Stimulated activated CD4-positive, alpha-beta T cell treated with anti-CD3 and anti-CD28 coated beads, TNF-alpha, amount 100 ng/mL, for 48 hours (primary cell): ENCODE data around the gene LRRC32.

Source experiments
- DNase-seq, 3 donors: peaks; one replicate each; pipeline ENCODE4 v3.0.0-alpha.2; 2020; ENCODE audit warnings: low read depth in 3 of 3

The LRRC32 gene

DNA sequence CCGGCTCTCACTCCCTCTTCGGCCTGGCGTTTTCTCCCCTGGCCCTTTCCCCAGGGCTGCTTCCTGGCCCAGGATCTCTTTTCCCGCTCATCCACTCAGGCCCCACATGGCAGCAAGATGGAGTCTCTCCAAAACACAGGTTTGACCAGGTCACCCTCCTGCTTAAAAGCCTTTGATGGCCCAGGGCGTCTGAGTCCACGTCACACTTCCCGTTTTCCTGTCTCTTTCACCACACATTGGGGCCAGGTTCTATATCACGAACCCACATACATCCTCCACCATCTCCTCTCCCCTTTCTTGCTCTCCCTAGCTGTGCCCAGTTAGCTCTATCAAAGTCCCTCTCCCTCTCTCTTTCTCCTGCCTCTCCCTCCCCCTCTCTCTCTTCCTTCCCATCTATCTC lies 7.8 kb upstream of the LRRC32 start:
- DNase-seq = no peak

DNA sequence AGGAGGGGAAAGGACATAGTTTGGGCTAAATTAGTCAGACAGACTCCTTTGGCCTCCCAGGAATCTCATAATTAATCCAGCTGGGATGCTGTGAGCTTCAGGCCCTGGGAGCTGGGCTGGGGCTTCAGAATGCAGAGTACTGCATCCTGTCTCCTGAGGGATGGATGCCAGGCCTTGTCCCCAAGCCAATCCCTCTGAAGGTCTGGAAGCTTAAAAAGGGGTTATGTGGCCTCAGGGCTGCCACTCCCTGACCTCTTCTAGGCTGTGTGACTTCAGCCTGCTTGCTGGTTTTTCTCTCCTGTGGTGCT lies 6.9 kb upstream of the LRRC32 start:
- DNase-seq = no peak

DNA sequence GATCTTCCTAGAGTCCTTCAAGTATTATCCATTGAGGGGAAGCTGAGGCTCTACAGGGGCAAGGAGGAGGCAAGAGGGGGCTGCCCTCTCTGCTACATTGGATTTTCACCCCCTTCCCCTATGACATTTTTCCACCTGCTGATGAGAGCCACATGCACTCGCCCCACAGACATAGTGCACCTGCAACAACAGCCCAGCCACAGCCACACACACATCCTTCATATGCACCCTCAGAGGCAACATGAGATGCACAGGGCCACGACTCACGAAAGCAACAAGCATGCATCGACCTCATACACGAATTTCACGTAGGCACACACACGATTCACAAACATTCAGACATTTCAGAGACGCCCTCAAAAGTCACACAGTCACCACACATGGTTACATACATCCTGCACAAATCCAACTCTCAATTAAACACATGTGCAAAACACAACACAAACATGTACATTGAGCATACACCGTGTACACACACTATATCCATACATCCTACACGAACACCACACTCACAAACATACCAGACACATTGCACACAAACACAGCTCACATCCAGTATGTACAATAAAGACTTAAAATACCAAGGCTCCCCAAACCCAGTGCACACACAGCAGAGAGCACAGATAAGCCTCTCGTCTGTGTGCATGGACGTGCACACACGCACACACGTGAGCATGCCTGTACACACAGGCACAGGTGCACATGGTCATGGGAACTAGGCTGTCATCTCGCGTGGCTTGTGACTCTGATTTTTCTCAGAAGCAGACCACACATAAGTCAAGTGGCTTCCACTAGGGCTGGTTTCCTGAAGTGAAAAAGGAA lies 6.3 kb upstream of the LRRC32 start:
- no peak for DNase-seq

DNA sequence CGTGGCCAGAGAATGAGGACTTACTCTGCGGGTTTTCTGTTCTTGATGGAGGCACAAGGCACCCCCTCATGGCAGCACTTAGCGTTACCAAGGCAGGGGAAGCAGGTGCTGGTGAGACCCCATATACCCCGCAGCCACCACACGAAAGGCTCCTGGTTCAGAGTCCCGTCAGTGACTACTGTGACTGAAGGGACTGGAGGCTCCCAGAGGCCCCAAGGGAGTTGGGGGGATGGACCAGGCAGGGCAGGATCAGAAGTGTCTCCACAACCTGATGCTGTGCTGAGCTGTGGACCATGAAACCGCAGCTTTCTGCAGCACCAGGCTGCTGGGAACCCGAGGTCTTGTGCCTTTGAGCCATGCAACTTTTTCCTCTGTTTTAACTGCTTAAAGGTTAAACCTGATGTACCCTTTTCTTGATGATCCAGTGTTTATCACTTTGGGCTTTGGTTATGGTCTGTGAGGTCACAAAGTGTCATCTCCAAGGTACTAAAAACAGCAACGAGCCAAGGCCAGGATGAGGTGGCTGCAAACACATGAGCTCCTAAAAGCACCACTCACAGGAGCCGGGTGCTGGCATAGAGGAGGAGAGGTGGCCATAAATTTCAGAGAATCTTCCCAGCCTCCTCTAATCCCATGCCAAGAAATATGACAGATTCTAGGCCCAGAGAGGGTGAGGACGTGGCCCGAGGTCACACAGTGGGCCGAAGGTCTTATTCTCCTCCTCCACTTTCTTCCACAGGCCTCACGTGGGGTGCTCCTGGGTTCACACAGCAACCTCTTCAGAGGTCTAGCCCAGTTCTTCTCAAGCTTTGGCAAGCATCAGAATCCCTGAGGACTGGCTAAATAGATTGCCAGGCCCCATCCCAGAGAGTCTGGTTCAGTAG lies 4.2 kb upstream of the LRRC32 start:
- no peak for DNase-seq

DNA sequence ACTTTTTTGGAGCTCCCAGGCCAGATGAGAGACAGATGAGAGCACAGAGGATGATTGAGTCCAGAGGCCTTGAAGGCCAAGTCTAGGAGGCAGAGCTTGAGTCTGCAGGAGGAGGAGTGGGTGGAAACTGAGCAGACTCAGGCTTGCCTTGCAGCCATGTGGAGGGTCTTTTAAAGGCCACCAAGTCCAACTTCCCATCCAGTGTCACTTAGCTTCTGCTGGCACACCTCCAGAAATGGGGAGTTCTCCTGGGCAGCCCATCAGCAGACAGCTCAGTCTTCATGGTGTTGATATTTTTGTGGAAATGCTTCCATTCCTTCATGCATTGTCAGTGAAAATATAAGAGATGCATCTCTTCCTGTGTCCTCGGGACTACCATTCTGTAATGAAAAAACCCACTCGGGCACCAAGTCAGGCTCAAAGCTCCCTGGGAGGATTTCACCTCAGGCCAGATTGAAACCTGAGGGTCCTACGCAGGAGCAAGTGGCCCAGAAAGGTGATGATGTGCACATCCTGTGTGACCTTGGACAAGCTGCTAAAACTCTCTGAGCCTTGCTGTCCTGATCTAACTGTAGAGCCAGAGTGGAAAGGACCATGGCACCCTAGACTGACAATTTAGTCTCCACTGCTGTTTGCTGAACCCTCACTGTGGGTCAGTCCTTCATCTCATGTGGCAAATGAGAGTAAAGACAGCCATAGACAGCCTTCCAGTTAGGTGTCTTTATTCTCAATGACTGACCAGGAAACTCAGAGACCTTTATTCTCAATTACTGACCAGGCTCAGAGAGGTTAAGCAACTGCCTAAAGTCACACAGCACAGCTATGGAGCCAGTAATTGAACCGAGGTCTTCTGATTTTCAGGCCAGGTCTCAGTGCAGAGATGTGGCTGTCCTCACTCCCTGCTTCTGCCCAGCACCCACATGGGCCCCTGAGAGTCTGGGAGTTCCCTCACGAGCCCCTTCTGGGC lies 2.9 kb upstream of the LRRC32 start:
- no peak for DNase-seq

DNA sequence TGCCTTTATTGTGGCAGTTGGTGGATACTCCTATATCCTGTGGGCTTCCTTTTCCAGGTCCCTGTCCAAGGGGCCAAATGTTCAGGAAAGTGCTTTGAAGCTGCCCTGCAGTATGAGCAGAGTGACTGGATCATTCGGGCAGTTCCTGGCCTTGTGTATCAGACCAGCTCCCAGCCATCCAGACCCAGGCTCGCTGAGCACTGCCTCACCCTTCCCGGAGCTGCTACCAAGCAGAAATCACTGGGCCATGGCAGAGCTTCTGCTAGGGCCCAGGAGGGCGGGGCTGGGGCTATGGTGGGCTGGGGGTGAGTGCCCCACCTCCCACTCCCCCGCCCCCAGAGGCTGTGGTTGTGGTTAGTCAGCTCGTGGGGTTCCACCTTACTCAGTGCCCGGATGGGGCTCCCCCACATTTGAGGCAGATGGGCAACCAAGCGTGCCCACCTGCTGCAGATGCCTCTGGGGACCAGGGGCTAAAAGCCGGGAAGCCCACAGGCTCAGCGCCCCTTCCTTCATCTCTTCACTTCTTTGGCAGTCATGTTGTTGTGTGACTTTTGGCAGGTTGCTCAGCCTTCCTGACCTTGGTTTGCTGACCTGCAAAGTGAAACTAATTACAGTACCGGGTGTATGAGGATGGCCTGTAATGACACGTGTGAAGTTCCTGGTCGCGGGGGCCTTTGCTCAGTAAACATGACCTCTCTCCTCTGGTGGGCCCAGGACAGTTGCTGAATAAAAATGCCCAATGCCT lies 2.1 kb upstream of the LRRC32 start:
- no peak for DNase-seq

DNA sequence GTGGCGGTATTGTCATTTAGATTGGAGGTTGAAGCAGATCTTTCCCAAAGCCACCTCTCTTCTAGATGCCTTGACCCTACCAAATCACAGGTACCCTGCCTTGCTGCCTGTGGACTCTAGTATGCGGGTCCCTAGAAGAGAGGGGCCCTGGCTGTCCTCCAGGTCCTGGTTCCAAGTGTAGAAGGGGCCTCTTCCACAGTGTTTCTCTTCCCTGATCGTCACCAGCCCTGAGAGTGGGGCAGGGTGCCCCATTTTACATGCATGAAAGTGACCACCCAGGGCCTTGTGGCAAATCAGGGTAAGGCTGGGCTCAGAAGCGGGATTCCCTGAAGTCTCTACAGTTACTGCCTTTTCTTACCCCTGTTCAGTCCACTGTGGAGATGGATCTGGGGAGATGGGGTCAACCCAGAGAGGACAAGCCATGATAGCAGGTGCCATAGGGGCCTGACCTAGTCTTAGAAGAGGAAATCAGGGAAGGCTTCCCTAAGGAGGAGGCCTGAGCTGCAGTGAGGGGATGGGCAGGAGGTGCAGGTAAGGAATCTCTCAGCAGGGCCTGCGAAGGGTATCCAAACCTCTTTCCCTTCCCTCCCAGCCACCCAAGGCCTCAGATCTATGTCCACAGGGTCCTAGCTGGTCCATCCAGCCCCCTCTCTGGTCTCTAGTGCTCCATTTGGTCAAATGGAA lies 1.2 kb upstream of the LRRC32 start:
- no peak for DNase-seq

DNA sequence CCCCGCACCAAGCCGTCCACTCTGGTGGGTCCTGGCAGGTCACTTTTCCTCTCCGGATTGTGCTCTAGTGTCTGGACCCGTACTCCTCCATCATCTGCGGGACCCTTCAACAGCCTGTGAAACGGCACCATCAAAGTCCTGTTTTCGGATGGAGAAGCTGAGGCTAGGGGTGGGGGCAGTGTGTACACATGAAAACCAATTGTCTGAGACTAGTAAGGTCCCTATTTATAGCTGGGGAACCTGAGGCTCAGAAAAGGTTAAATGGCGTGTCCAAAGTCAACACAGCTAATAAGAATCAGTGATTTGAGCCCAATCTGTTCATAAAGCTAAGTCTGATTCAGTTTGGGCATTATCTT lies 668 bp upstream of the LRRC32 start:
- no peak for DNase-seq

DNA sequence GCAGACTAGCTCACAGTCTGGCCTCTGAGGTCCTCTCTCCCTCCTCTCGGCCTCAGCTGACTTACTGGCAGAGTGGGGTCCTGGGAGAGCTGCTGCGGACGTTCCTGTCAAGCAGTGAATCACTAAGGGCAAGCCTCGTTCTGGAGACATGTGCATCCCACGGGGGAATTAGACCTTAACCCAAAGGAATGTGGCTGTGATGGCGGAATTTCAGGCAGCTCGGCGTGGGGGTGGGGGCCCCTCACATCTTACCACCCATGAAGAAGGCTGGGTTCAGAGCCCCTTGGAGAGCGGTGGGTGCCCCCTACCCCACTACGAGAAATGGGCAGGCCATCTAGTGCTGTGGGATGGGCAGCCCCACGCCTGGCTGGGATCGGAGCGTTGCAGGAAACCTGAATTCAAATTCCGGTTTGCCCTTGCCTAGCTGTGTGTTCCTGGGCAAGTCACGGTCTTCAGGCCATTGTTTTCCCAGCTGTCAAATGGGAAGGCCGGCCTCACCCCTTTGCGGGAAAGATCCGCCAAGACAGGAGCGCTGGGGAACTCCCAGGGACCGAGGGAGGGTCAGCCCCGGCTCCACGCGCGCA lies 554 bp downstream of the LRRC32 start:
- DNase-seq = no peak

DNA sequence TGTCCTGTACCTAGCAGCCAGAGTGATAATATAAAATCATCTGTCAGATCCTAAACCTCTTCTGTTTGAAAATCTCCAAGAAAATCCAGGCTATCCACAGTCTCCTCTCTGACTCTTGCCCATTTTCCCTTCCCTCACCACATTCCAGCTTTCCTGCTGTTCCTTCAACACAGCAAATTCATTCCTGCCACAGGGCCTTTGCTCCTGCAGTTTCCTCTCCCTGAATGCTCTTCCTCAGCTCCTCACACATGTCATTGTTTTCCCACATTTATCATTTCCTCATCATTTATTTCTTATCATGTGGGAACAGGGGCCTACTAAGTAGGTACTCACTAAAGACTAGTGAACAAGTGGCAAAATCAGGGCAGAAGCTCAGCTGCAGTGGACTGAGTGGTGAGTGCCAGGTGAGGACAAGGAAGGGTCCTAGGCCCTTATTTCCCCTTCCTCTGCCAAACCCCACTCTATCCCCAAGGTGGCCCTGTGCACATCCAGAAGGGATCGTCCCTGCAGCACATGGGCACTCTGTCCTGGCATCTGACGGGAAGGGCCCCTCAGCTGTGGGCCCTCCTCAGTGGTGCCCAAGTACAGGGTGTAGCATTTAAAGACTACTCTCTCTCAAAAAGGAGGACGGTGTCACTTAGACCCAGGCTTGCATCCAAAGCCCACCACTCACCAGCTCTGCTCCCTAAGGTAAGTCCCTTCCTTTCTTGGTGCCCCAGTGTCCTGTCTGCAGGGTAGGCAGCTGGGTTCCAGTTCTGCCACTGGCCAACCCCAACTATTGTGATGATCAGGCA lies 2.0 kb downstream of the LRRC32 start:
- no peak for DNase-seq

DNA sequence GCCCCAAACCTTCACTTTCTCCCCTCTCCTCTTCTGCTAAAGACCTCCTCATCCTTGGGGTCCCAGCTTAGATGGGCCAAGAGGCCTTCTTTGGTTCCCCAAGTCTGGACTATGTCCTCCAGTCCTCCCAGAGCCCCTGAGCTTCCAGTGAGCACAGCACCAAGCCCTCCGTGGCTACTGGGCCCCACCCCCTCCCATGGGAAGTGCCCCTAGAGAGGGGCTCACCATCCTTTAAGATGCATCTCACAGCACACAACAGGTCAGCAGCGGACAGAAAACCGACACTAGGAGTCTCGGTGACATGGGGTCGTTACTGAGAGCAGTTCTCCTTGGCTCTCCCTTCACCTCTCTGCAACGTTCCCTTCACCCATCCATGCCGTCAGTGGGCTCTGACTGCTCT lies 2.7 kb downstream of the LRRC32 start:
- DNase-seq = no peak

DNA sequence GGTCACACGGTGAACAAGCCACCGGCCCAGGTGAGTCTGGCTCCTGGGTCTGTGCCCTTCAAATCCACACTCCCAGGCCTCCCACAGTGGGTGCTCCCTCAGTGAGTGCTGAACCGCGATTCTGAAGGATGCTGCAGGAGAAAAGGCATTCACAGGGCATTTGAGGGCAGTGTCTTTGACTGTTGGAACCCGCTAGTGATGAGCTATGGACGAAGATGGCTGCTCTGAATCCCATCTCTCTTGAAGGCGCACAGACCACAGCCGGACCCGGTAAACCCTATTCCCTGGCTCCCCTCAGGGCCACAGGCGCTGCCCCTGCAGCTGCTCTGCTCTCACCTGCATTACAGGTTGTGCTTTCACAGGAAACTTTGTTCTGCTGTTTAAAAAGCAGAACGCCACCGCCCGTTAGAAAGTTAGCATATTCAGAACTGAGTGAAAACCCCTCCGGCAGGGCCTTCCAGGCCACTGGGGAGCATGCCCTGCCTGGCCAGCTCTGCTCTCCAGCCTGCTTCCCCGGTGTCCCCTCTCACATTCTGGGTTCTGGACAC lies 3.2 kb downstream of the LRRC32 start:
- no peak for DNase-seq

DNA sequence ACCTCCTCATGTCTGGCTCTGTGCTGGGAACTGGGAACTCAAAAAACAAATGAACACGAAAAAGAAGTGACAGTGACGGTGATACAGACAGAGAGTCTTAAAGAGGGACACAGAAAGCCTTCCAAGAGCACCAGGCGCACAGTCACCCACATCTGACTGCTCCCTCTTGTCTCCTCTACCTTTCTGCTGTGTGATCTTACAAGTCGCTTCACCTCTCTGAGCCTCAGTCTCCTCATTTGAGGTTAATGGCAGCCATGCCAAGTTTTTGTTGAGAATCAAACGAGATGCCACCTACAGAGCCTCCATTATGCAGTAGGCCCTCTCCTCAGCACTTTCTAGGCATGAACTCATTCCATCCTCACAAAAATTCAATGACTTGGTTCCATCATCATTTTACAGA lies 3.7 kb downstream of the LRRC32 start:
- no peak for DNase-seq

DNA sequence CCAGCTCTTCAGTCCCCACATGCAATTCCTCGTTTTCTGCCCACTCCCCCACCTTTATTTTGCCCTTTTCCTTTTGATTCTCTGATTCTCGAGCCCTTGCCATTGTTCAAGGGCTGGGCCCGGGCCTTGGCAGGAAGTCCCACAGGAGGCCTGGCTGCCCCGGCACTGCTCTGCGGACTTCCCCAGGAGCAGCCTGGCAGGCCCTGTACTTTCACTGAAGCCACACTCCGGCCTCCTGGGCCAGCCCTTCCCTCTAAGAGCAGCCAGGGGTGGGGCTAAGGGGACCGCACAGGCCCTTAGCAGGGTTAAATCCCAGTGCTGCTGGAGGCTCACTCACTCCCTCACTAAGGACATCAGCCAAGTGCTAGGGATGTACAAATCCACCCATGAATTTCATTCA lies 4.1 kb downstream of the LRRC32 start:
- DNase-seq = no peak

DNA sequence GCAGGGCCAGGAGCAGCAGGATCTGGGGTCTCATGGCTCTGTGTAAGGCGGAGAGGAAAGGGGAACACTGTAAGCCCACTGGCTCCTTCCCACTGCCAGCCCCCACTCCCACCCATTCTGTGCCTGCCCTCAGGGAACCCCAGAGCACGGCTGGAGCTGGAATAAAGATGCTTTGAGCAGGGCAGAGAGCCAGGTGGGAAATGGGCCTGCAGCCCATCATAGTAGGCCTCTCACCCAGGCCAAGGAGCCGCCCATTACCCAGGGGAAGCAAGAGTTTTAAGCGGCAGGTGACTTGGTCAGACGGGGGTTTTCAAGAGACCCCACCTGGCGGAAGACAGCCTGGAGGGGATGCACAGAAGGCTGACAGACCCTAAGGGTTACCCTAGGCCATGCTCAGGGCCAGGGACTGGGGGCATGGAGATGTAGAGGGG lies 4.6 kb downstream of the LRRC32 start:
- DNase-seq = no peak

DNA sequence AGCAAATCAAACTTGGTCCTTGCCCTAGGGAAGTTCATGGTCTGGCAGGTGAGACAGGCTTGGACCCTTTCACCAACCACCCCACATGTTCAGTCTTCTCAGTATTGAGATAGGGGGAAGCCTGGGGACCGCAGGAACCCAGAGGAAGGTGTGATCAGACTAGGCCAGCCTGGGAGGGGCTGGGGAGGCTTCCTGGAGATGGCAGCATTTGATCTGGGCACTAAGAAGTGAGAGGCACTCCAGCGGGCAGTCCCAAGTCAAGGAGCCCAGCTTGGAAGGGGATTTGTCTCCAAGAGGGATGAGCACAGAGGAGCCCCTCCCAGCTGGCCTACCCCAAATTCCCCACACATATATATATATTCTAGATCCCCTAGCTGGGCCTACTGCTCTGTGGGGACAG lies 5.4 kb downstream of the LRRC32 start:
- DNase-seq = no peak

DNA sequence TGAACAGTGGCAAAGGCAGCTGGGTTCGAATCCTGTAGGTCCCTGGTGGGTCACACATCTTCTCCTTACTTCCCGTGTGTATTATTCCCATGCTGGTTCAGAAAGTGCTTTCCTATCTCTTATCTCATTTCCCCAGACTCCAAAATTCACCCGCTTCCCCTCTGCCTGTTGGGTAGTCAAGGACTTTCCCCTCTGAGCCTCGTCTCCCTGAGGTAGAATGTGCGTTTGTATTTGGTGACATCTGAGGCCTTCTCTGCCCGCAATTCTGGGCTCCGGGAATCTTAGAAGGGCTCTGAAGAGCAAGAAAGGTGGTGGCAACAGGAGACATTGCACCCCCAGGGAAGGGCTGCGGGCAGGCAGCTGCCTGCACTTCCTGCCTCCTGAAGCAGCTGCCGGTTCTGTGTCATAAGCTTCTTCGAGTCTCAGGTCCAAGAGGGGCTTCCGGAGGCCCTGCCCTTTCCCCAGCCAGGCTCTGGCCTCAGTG lies 5.9 kb downstream of the LRRC32 start:
- DNase-seq = no peak

DNA sequence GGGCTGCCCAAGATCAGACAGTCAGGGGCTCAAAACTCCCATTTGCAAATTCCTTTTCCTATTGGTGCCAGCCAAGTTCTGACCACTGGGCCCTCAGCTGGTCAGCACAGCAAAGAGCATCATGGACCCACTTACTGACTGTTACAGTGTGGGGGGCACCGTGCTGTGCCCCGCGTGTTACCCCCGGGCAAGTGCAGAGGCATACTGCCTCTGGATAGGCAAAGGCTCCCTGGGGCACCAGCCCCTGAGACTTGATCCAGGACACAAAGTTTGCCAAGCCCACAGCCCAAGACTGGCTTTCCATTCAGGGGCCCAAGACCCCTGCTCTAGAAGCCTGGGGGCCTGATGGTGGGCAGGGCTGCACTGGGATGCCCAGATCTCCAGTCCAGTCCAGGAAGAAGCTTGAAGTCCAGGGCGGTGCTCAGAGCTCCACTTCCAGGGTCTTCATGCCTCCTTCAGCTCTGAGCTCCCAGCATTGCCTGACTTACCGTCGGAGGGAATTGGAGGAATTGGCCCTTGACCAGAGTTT lies 6.6 kb downstream of the LRRC32 start:
- no peak for DNase-seq

DNA sequence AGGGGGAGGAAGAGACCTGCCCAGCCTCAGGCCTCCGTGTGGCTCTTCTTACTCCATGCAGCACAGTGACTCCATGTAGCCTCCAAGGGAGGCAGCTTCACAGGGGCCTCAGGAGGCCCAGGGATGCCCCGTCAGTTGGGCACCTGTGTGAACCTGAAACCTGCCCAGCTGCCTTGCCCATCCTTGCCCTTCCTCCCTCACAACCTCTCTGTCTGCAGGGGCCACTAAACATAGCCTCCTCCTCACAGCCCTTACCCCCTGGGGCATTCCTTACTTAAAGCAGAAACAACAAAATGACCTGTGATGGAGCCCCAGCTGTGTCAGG lies 7.1 kb downstream of the LRRC32 start:
- no peak for DNase-seq
